Panc1 (cell line): ENCODE results near the gene CCNO.

Experiments used
- CTCF ChIP-seq: fragments of 450-650 bp; IDR thresholded peaks from 2 replicates; pipeline ENCODE4 v1.5.1; 2017; ENCODE audit warnings: mild to moderate bottlenecking
- POLR2AphosphoS5 ChIP-seq: IDR thresholded peaks from 2 replicates; pipeline ENCODE4 v1.6.1; 2012; ENCODE audit warnings: mild to moderate bottlenecking, low read depth, low read length, moderate library complexity

- TF ChIP-seq CTCF (no peak), POLR2AphosphoS5 (no peak)
These were observed 980 bp downstream of the CCNO start for GRCh38 chr5:55232271-55232984.
